ENCODE results near the gene HSD3B7.

GRCh38 chr16:30961384-30961783 lies 23.6 kb upstream of the HSD3B7 start:
- TF ChIP-seq CTCF (IDR thresholded peaks at IDR 0.05; ENCODE audit: low read length) = no peak
- no peak for TF ChIP-seq EZH2 (IDR thresholded peaks at IDR 0.05; ENCODE audit: borderline replicate concordance, low read length)
